NCI-H2107 (cell line): ENCODE measurements around the gene CHST4.
A peak's percentile ranks its signal among the peaks of the same experiment; 100 is the strongest.
"Not testable (repeated sequence)": the region's sequence is repeated elsewhere in the genome, so short reads cannot be mapped to it uniquely, and the experiment has no call there.

Experiments used
- DNase-seq: peaks from one replicate; lab custom pipeline; 2025; lab: John Stamatoyannopoulos, UW

CHST4 gene

DNA sequence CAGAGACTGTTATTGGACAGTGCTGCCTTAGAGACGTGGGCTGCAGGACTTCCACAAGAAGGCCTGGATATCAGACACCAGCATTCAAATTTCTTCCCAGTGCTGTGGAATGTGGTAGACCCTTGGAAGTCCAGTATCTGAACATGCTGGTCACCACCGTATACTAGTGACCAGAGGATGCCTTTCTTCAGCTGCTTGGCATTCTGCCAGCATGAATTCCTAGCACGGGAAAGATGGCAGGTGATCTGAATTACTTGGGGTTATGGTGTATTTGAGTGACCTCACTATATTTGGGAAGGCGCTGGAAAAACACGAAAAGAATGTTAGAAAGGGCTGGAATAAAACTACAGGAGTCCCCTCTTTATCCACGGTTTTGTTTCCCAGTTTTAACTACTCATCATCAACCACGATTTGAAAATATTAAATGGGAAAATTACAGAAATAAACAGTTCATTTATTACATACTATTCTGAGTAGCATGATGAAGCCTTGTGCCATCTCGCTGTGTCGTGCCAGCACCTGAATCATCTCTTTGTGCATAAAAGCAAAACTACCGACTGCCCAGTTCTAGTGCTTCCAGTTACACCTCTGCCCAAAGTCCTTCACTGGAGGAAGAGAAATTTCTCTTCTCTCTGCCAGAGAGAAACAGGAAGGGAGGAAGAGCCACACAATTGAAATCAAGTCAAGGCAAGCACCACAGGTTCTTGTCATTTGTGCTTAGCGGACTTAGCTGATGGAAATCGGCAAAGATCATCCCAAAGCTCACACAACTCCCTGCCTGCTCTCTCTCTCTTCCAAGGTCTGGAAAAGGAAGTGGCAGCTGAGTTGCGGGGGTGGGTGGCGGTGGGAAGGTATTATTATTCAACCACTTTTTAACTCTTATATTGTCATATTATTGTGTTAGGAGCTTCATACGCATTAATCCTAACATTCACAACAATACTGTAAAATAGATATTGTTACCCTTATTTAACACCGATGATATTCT lies 1.4 kb upstream of the CHST4 start:
- no peak for DNase-seq

DNA sequence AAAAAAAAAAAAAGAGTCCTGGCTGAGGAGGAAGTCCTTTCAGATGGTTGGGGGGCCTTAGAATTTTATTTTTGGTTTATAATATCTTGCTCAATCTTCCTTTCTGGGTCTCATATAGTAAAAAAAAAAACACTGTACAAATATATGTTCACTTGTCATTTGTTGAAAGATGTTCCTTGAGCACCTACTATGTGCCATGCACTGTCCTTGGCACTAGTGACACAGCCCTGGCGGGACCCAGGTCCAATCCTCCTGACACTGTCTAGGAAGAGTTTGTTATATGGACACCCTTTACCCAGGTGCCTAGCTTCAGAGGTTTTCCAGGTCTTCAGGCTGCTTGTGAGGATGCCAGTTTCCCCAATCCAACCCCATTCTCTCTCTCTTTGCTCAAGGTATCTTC lies 2.0 kb downstream of the CHST4 start:
- DNase-seq = no peak

DNA sequence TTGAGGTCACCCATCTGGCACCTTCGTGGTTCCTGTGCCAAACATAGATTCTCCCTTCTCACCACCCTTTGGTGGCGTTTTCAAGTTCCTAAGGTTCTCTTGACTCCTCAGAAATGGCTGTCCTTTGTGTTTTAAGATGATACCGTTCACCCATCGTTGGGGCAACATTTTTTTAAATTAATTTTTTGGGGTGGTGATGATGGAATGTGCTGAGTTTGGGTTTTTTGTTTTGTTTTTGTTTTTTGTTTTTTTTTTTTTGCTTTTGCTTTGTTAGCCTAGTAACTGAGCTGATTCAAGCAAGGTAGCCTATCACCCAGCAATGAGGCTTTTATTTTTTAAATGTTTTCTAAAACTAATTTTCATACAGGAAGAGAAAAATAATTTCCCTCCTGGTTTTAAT lies 2.6 kb downstream of the CHST4 start:
- no peak for DNase-seq

DNA sequence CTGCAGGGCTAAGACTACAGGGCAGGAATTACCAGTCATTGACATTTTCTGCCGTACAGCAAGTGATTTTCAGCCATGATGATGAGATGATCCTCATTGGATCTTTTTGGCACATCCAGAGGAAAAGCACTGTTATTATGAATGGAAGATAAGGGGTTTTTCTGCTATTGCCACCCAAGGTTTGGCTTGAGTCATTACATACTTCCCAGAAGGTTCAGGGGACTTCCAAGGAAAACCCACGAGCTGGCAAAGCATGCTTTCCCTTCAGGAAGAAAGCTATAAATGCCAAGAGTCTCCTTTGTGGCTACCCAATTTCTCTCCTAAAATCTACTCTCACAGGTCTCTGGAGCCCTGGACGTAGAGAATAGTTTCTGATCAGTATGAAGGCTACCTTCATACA lies 6.1 kb downstream of the CHST4 start:
- no peak for DNase-seq

DNA sequence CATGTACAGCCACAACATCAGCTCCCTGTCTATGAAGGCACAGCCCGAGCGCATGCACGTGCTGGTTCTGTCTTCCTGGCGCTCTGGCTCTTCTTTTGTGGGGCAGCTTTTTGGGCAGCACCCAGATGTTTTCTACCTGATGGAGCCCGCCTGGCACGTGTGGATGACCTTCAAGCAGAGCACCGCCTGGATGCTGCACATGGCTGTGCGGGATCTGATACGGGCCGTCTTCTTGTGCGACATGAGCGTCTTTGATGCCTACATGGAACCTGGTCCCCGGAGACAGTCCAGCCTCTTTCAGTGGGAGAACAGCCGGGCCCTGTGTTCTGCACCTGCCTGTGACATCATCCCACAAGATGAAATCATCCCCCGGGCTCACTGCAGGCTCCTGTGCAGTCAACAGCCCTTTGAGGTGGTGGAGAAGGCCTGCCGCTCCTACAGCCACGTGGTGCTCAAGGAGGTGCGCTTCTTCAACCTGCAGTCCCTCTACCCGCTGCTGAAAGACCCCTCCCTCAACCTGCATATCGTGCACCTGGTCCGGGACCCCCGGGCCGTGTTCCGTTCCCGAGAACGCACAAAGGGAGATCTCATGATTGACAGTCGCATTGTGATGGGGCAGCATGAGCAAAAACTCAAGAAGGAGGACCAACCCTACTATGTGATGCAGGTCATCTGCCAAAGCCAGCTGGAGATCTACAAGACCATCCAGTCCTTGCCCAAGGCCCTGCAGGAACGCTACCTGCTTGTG lies 10.7 kb downstream of the CHST4 start:
- peak; percentile 38 for DNase-seq

DNA sequence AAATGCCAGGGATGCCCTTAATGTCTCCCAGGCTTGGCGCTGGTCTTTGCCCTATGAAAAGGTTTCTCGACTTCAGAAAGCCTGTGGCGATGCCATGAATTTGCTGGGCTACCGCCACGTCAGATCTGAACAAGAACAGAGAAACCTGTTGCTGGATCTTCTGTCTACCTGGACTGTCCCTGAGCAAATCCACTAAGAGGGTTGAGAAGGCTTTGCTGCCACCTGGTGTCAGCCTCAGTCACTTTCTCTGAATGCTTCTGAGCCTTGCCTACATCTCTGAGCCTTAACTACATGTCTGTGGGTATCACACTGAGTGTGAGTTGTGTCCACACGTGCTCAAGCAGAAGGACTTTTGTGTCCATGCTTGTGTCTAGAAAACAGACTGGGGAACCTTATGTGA lies 11.4 kb downstream of the CHST4 start:
- DNase-seq = peak; percentile 51

DNA sequence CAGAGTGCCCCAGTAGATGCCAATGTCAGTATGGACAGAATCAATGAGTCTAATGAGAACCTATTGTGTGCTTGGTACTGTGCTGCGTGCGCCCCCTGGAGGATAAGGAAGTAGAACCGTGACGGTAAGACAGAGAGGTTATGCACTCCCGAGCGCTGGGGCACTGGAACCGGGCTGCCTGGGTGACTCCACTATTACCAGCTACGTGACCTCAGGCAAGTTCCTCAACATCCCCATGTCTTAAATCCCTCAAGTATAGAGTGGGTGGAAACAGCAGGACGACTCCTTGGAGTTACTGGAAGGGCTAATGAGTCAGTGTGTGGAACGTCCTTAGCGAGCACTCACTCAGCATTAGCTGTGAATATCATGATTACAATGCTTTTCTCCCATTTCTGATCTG lies 16.2 kb downstream of the CHST4 start:
- DNase-seq = no peak

DNA sequence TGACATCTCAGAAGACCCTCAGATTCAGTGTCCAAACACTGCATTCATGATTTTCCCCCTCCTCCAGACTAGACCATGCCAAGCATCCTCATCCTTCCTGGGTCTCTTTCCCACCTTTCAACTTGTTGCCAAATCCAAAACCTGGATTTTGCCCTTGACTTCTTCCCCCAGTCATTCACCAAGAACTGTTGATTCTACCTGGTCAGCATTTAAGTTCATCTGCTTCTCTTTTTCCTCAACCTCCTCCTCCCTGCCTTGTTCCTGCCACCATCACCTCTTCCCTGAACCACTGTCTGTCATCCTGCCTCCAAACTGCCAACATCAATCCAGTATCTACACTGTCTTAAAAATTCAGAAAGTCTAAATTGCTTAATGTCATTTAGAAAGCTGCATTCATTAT lies 20.9 kb downstream of the CHST4 start:
- DNase-seq = no peak

DNA sequence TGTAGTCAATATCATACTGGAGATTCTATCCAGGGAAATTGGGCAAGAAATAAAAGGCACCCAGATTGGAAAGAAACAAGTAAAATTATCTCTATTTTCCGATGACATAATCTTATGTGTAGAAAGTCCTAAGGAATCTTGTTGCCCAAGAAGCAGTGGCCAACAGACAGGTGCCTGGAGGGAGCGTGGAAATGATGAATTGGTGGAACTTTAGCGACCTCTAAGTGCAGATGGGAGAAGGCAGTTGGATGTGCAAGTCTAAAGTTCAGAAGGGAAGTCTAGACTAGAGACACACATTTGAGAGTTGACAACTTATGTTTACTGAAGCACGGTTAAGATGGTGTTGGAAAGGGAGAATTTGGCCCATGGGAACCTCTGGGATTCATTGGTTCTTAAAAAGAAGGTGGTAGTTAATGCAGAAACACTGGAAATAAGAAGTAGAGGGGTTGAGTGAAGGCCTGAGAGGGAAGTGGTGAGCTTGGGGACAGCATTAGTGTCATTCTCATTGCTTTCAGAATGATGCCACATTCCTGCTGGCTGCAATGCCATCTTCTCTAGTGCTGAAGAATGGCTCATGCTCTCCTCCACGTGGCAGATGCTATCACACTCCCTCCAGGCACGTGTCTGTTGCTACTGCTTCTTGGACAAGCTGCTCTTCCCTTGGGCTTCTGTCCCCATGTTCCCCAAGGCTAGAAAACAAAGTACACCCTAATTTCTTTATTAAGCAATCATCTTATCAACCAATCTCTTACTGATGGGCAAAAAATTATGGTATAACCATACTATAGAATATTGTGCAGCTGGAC lies 26.7 kb downstream of the CHST4 start:
- DNase-seq = no peak

DNA sequence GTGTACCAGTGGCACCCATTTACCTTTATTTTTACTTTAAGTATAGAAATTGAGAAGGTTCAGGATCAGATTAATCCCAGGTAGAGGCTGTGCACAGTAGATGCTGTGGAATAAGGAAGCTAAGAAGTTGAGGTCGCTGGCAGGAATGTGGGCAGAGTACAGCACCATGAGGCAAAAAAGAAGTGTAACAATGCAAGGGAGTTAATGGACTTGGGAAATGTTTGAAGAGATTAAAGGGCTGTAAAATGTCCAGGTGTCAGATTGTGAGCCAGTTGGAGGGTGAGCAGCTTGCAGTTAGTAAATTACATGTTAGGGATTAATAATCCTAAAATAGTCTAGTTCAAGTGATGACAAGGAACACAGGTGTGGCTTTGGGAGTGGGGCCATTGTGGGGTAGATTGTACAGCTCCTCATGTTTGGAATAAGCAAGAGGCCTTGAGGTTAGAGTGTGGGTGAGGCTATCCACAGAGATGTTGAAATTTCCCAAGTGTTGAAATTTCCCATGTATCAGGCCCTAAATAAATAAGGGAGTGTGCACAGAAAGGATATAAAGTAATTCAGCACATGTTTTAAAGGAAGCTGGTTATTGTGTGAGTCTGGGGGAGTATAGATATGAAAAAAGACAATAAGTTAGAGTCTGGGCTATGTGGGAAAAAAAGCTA lies 29.1 kb downstream of the CHST4 start:
- no peak for DNase-seq

DNA sequence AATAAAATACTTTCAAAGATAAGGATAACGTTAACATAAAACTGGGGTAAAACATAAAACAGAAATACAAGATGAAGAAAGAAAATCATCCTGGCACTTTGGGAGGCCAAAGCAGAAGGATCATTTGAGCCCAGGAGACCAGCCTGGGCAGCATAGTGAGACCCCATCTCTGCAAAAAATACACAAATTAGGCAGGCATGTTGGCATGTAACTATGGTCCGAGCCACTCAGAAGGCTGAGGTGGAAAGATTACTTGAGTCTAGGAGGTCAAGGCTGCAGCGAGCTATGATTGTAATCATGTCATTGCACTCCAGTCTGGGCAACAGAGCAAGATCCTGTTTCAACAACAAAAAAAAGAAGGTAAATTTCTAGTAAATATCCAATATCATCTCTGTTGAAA lies 31.1 kb downstream of the CHST4 start:
- no peak for DNase-seq

DNA sequence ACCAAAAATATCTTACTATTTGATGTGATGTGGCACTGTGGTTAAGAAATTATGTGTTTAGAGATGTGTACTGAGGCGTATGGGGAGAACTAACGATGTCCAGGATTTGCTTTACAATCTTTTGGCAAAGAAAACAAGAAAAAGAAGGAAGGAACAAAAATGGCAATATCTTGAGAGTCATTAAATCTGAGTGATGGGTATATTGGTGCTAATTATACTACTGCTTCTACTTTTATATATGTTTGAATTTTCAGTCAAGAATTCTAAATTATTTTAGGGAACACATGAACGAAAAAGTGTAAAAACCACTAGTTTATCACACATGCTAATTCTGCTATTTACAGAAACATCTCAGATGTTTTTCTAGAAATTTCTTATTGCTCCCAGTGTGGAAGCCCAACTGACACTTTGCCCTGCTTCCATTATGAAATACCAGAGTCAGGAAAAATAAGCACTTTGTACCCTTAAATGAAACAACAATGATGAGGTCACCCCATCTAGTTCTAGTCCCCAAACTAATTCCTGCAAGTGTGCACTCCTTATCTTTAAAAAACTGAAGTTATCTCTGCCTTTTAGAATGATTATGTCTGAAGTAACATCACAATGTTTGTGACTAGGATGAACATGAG lies 31.8 kb downstream of the CHST4 start:
- no peak for DNase-seq

DNA sequence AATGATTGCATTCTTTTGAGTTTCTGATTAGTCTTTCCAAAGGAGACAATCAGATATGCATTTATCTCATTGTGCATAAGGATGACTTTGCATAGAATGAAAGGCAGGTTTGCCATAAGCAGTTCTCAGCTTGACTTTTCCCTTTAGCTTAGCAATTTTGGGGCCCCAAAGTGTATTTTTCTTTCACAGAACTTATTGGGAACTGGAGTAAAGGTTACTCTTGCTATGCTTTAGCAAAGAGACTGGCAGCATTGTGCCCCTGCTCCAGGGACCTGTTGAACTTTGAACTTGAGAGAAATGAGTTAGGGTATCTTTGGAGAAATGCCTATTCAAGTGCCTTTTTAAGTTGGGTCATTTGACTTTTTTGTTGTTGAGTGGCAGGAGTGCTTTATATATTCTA lies 33.6 kb downstream of the CHST4 start:
- DNase-seq = no peak

DNA sequence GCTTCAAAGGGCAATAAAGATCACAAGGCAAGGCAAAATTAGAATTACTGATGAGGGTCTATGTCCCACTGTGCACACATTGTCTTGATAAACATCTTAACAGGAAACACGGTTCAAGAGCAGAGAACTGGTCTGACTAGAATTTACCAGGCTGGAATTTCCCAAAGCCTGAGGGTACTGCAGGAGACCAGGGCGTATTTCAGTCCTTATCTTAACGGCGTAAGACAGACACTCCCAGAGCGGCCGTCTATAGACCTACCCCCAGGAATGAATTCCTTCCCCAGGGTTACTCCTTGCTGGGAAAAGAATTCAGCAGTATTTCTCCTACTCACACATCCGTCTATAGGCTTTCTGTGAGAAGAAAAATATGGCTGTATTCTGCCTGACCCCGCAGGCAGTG lies 35.7 kb downstream of the CHST4 start:
- DNase-seq = not testable (repeated sequence)

DNA sequence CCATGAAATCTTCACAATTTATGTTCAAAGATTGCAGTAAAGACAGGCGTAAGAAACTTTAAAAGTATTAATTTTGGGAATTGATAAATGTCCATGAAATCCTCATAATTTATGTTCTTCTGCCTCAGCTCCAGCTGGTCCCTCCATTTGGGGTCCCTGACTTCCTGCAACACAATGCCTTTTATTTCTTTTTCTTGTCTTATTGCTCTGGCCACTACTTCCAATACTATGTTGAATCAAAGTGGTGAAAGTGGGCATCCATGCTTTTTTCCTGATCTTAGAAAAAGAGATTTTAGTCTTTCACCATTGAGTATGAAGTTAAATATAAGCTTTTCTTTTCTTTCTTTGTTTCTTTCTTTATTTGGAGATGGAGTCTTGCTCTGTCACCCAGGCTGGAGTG lies 36.3 kb downstream of the CHST4 start:
- DNase-seq = no peak

DNA sequence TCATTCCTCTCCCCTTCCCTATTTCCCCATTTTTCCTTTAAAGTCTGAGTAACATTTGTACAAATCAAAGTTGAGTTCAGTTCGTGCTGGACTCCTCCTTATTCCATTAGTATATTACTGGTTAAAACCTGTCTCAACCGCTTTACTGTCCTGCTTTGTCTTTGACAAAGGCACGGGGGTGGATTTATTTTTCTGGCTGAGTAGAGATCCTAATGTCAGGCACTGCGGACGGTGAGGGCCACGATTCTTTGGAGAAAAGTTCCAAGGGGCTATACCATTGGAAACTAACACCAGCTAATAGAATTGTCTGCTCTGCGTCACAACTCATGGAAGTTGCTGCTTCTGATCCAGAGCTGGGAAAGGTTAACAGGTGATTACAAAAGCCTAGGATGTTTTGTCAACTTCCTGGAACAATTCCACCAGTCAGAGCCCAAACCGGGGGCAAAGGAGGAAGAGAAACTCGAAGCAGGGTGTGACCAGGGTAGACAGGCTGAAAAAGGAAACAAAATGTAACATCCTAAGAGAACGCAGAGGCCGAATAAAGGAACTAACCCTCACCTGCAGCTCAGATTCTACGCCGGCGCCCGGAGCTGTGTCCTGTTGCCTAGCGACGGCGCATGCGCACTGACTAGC lies 38.2 kb downstream of the CHST4 start:
- no peak for DNase-seq

DNA sequence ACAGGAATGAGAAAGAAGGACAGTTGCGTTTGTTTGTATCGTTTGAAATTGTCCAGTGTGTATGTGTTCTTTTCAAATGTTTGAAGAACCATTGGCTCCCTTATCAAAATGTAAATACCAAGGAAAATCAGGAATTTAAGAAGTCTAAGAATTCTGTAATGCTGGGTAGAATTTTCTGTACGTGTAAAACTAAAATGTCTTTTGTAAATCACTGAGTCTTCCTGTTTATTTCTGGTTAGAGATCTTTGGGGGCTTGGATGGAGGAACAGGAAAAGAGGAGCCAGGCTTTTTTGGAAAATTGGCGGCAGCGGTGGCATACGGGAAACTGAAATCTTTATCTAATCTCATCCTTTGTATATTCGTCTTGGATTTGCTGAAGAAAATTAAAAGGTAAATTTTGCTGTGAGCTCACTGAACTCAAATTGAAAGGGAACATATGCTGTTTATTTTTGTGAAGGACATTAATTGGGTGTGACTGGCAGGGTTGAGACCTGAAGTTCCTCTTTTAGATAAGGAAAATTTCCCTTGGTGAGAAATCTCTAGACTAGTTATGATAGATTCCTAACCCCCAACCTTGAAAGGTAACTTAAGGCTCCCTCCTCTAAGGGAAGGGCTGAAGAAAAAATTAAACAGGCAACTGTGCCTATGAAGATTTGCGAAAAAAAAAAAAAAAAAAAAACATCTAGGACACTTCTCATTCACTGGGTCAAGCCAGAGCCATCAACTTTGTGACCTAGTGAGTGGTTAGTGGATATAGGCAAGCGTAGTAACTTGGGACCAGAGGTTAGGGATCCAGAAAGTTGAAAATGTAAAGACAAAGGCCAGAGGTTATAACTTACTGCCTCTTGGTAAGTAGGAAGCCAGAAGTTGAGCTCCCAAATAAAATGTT lies 39.8 kb downstream of the CHST4 start:
- DNase-seq = no peak

DNA sequence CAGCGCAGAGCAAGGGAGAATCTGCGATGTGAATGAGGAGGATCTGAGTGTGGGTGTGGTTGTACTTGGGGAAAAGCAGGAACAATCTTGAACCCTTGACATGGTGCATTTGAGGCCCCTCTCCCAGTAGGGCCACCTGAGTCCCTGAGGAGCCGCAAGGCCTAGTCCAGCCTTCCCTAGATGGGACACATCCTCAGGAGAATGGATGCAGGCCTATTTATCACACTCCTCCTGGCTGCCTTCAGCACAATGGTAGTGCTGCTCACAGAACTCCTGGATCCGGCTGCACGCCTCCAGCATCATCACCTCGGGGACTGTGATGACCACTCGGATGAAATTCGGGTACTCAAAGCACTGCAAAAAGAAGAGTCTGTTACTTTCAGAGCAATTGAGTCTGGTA lies 41.7 kb downstream of the CHST4 start:
- DNase-seq = no peak

DNA sequence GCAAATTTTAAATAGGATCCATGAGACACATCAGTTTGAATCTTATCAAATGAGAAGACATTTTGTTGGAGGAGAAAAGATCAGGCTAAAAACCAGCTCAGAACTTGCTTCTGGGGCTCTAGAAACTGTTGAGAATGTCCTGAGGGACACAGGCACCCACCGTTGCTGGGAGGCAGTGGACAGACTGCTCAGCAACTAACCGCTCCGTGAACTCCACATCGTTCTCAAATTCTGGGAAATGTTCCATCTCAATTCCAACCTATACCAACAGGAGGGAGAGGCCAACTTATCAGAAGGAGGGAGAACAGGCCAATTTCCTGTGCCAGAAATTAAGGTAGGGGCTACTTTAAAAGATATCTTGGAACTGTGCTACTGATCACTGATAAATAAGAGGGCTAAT lies 42.3 kb downstream of the CHST4 start:
- no peak for DNase-seq

DNA sequence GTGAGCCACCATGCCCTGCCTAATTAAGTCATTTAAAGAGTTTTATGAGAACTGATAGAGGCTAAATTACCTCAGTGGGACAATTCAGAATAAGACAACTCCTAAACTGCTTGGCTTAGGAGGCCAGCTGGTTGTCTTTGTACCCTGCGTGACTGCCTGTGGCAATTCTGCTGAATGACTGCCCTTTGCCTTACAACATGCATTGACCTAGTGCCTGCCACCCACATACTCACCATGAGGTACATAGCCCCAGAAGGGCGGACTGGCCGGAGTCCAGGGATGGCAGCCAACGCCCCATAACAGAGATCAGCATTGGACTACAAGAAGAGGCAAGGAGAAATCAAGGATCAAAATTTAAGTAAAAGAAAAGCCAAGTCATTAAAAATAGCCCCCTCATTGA lies 43.4 kb downstream of the CHST4 start:
- no peak for DNase-seq
